IMR-90 (cell line): ENCODE results near the gene UBE2E2. TPM values are rescaled to one million over a fixed set of nuclear protein-coding genes. Genes with fewer than 3 reads are reported as not detected.

Experiments
- ATAC-seq: fragments of 200-7000 bp; cut with Tn5 transposase; 2 replicates; pipeline ENCODE4 v1.9.1; 2020; ENCODE audit warnings: low read depth, mild to moderate bottlenecking, moderate library complexity
- BruUV-seq: library from RNA; stranded (reverse); fragments of 400-500 nt; replicated peaks from 2 replicates; lab custom pipeline; 2021; lab: Mats Ljungman, UMichigan
- CTCF ChIA-PET: fragments of 300-600 bp; formaldehyde crosslinking; extraction: SDS; loops from one replicate; lab custom pipeline; 2021; ENCODE audit warnings: antibody characterized with exemption; lab: Yijun Ruan, JAX
- POLR2A ChIA-PET: fragments of 300-600 bp; sonication (Branson Sonifier 250); formaldehyde crosslinking; loops from one replicate; lab custom pipeline; 2022; ENCODE audit warnings: antibody characterized with exemption; ENCODE audit not compliant: unreplicated experiment; lab: Charles Lee
- DNase-seq: peaks from one replicate; pipeline ENCODE4 v3.0.0; 2013
- H2AFZ ChIP-seq: replicated peaks from 2 replicates; pipeline ENCODE3; 2013; ENCODE audit warnings: low read length, mild to moderate bottlenecking; ENCODE audit not compliant: poor library complexity
- H2AK5ac ChIP-seq: 2 replicates; pipeline ENCODE4 v1.6.1; 2013; ENCODE audit warnings: low read depth, low read length, inconsistent platforms
- H2AK9ac ChIP-seq: replicated peaks from 2 replicates; pipeline ENCODE3; 2013; ENCODE audit warnings: mild to moderate bottlenecking, low read depth, low read length, moderate library complexity; ENCODE audit not compliant: poor library complexity
- H2BK120ac ChIP-seq: 2 replicates; pipeline ENCODE4 v1.6.1; 2013; ENCODE audit warnings: low read depth, low read length, inconsistent platforms
- H2BK15ac ChIP-seq: 3 replicates; pipeline ENCODE4 v1.6.1; 2013; ENCODE audit warnings: low read depth, low read length, inconsistent platforms
- H2BK20ac ChIP-seq: 2 replicates; pipeline ENCODE4 v1.6.1; 2013; ENCODE audit warnings: low read depth, mild to moderate bottlenecking, inconsistent platforms, low read length, moderate library complexity
- H2BK5ac ChIP-seq: 2 replicates; pipeline ENCODE4 v1.6.1; 2013; ENCODE audit warnings: mild to moderate bottlenecking, low read depth, low read length, inconsistent platforms; ENCODE audit not compliant: poor library complexity, severe bottlenecking
- H3K14ac ChIP-seq: replicated peaks from 2 replicates; pipeline ENCODE4 v1.6.1; 2013; ENCODE audit warnings: low read depth, low read length, inconsistent platforms
- H3K18ac ChIP-seq: 2 replicates; pipeline ENCODE4 v1.6.1; 2013; ENCODE audit warnings: low read depth, low read length, control low read depth
- H3K23ac ChIP-seq: 2 replicates; pipeline ENCODE4 v1.6.1; 2013; ENCODE audit warnings: low read depth, low read length, inconsistent platforms
- H3K27ac ChIP-seq: 2 replicates; pipeline ENCODE4 v1.5.1; 2013; ENCODE audit warnings: mild to moderate bottlenecking, control low read depth, low read length; ENCODE audit not compliant: insufficient read depth
- H3K27me3 ChIP-seq: 2 replicates; pipeline ENCODE4 v1.6.1; 2013; ENCODE audit warnings: low read length; ENCODE audit not compliant: control insufficient read depth, insufficient read depth
- H3K36me3 ChIP-seq: 2 replicates; pipeline ENCODE4 v1.6.1; 2013; ENCODE audit warnings: low read length, mixed read lengths; ENCODE audit not compliant: control insufficient read depth, insufficient read depth
- H3K4ac ChIP-seq: 2 replicates; pipeline ENCODE4 v1.6.1; 2013; ENCODE audit warnings: low read depth, low read length, inconsistent platforms
- H3K4me1 ChIP-seq: 2 replicates; pipeline ENCODE4 v1.6.1; 2013; ENCODE audit warnings: low read length, mixed read lengths; ENCODE audit not compliant: control insufficient read depth, insufficient read depth
- H3K4me2 ChIP-seq: 2 replicates; pipeline ENCODE4 v1.6.1; 2013; ENCODE audit warnings: low read depth, mild to moderate bottlenecking, control low read depth, low read length, moderate library complexity
- H3K4me3 ChIP-seq: 2 replicates; pipeline ENCODE4 v1.5.1; 2013; ENCODE audit warnings: low read depth, mild to moderate bottlenecking, control low read depth, low read length, moderate library complexity; ENCODE audit not compliant: insufficient read depth
- H3K56ac ChIP-seq: 2 replicates; pipeline ENCODE4 v1.6.1; 2013; ENCODE audit warnings: low read length, inconsistent platforms; ENCODE audit not compliant: insufficient read depth; ENCODE audit errors: extremely low read depth
- H3K79me1 ChIP-seq, 2 experiments: 2 replicates each; pipeline ENCODE4 v1.6.1; 2013; ENCODE audit warnings: low read length in 2 of 2, inconsistent platforms in 1 of 2, low read depth in 1 of 2
- H3K9ac ChIP-seq: 2 replicates; pipeline ENCODE4 v1.6.1; 2013; ENCODE audit warnings: low read depth, low read length, control low read depth
- H3K9me1 ChIP-seq: 2 replicates; pipeline ENCODE4 v1.6.1; 2013; ENCODE audit warnings: low read length, inconsistent platforms; ENCODE audit not compliant: insufficient read depth
- H3K9me3 ChIP-seq: 2 replicates; pipeline ENCODE4 v1.6.1; 2013; ENCODE audit warnings: low read length; ENCODE audit not compliant: control insufficient read depth, insufficient read depth
- H4K20me1 ChIP-seq: 2 replicates; pipeline ENCODE4 v1.6.1; 2013; ENCODE audit warnings: low read length, inconsistent platforms; ENCODE audit not compliant: insufficient read depth
- H4K5ac ChIP-seq: 2 replicates; pipeline ENCODE4 v1.6.1; 2013; ENCODE audit warnings: mild to moderate bottlenecking, low read depth, low read length, control low read depth
- H4K8ac ChIP-seq, 2 experiments: 2 replicates each; pipeline ENCODE4 v1.6.1; 2013; ENCODE audit warnings: low read depth in 2 of 2, low read length in 2 of 2, control low read depth in 1 of 2, inconsistent platforms in 1 of 2
- H4K91ac ChIP-seq: 2 replicates; pipeline ENCODE4 v1.6.1; 2013; ENCODE audit warnings: low read depth, low read length, inconsistent platforms; ENCODE audit not compliant: insufficient read depth
- BHLHE40 ChIP-seq: fragments of 150-350 bp; IDR thresholded peaks from 2 replicates; pipeline ENCODE4 v1.6.1; 2016; ENCODE audit warnings: mild to moderate bottlenecking, low read depth, low read length
- CEBPB ChIP-seq: IDR thresholded peaks from 2 replicates; pipeline ENCODE4 v1.6.1; 2012; ENCODE audit warnings: low read depth, low read length, improper control_type of control experiment
- CHD1 ChIP-seq: IDR thresholded peaks from 2 replicates; pipeline ENCODE4 v1.6.1; 2012; ENCODE audit warnings: low read depth, low read length, improper control_type of control experiment
- CTCF ChIP-seq: conservative IDR thresholded peaks from 2 replicates; pipeline ENCODE4 v1.5.1; 2012; ENCODE audit warnings: mild to moderate bottlenecking, low read depth, low read length, improper control_type of control experiment
- ELK1 ChIP-seq: fragments of 150-350 bp; IDR thresholded peaks from 2 replicates; pipeline ENCODE4 v1.6.1; 2016; ENCODE audit warnings: low read depth, mild to moderate bottlenecking, low read length, moderate library complexity, borderline replicate concordance
- FOS ChIP-seq: fragments of 150-350 bp; IDR thresholded peaks from 2 replicates; pipeline ENCODE4 v1.6.1; 2016; ENCODE audit warnings: low read depth, low read length
- MAFK ChIP-seq: IDR thresholded peaks from 2 replicates; pipeline ENCODE4 v1.6.1; 2012; ENCODE audit warnings: low read depth, low read length, improper control_type of control experiment
- MAZ ChIP-seq: IDR thresholded peaks from 2 replicates; pipeline ENCODE4 v1.6.1; 2012; ENCODE audit warnings: low read depth, mild to moderate bottlenecking, low read length, improper control_type of control experiment, moderate library complexity, borderline replicate concordance
- MXI1 ChIP-seq: IDR thresholded peaks from 2 replicates; pipeline ENCODE4 v1.6.1; 2012; ENCODE audit warnings: low read depth, mild to moderate bottlenecking, low read length, moderate library complexity, borderline replicate concordance
- NFE2L2 ChIP-seq: fragments of 150-350 bp; IDR thresholded peaks from 2 replicates; pipeline ENCODE4 v1.6.1; 2016; ENCODE audit warnings: low read depth, mild to moderate bottlenecking, low read length
- POLR2A ChIP-seq: IDR thresholded peaks from 2 replicates; pipeline ENCODE4 v1.6.1; 2012; ENCODE audit warnings: mild to moderate bottlenecking, low read depth, low read length
- RAD21 ChIP-seq: IDR thresholded peaks from 2 replicates; pipeline ENCODE4 v1.6.1; 2012; ENCODE audit warnings: low read length, improper control_type of control experiment
- RCOR1 ChIP-seq: IDR thresholded peaks from 2 replicates; pipeline ENCODE4 v1.6.1; 2012; ENCODE audit warnings: mild to moderate bottlenecking, low read length, improper control_type of control experiment; ENCODE audit not compliant: insufficient replicate concordance
- RFX5 ChIP-seq: IDR thresholded peaks from 2 replicates; pipeline ENCODE4 v1.8.0; 2012; ENCODE audit warnings: low read depth, mild to moderate bottlenecking, low read length, moderate library complexity
- SMC3 ChIP-seq: fragments of 150-350 bp; IDR thresholded peaks from 2 replicates; pipeline ENCODE4 v1.6.1; 2016; ENCODE audit warnings: low read depth, mild to moderate bottlenecking, antibody characterized with exemption, low read length, moderate library complexity
- USF2 ChIP-seq: fragments of 150-350 bp; IDR thresholded peaks from 2 replicates; pipeline ENCODE4 v1.6.1; 2017; ENCODE audit warnings: mild to moderate bottlenecking, antibody characterized with exemption, low read length, low read depth
- WGBS, 2 experiments: methylation state at CpG; one replicate each; pipeline versions ENCODE4 v1.1.5 to v1.1.7; 2013; ENCODE audit warnings: missing lambda C conversion rate in 2 of 2; ENCODE audit not compliant: insufficient read length in 1 of 2; ENCODE audit errors: extremely low coverage in 2 of 2; 5-methylcytosine and 5-hydroxymethylcytosine counted together
- dilution Hi-C: fragments of 300-500 bp; cut with HindIII; formaldehyde crosslinking; loops from one replicate; pipeline ENCODE4 v1.14.3; 2018; ENCODE audit warnings: low sequenced_read_pairs; ENCODE audit not compliant: unreplicated experiment
- in situ Hi-C: fragments of 300-500 bp; cut with MboI; formaldehyde crosslinking; loops from 3 replicates; pipeline ENCODE4 v1.14.3; 2019; ENCODE audit warnings: low sequenced_read_pairs, inconsistent platforms, mixed read lengths
- intact Hi-C: fragments of 100-400 bp; cut with micrococcal nuclease; formaldehyde crosslinking; loops from 2 replicates; pipeline ENCODE4 v1.10.0; 2022
- polyA plus RNA-seq, 3 experiments: library from polyadenylated mRNA; depleted of rRNA; stranded (reverse); fragments of >200 nt; gene quantifications; 2 replicates each; pipeline ENCODE4 v1.2.3, GENCODE V29; 2012; ENCODE audit warnings: low replicate concordance in 1 of 3
- total RNA-seq: library from RNA; depleted of rRNA; stranded (reverse); fragments of >200 nt; gene quantifications from 2 replicates; pipeline ENCODE4 v1.2.3, GENCODE V29; 2012

Gene UBE2E2
- total and polyA plus RNA-seq, 2 of the 4 experiments (the other 2 are of a cell fraction): 18.6 to 32.7 TPM

GRCh38 chr3:23193831-23194230, 9.3 kb upstream of the UBE2E2 start:
- H2BK120ac ChIP-seq: no peak overlapping the region
- H2BK15ac ChIP-seq: no peak overlapping the region
- no peaks in the 10 kb centered on the region for H3K9me3 ChIP-seq
- H4K91ac ChIP-seq: no peak overlapping the region
- H2AK5ac ChIP-seq: no peak overlapping the region
- no peaks in the 10 kb centered on the region for H3K36me3 ChIP-seq
- no peak overlapping the region for H3K56ac ChIP-seq
- 100% methylated on average over 1 of the region's 3 CpGs; no CpG with 5 or more reads in 1 of the 2 experiments for whole genome bisulfite sequencing, 2 experiments
- no peak for ATAC-seq
- no peaks in the 10 kb centered on the region for H3K9me1 ChIP-seq
- BruUV-seq: no TSS peak
- no peak overlapping the region for H4K5ac ChIP-seq
- H2AK9ac ChIP-seq: no peak overlapping the region
- peaks cover 43% of the 10 kb centered on the region for H3K27me3 ChIP-seq
- intact Hi-C loops: no loop called here
- H3K14ac ChIP-seq: no peak overlapping the region
- no peak overlapping the region for H2BK5ac ChIP-seq
- H3K4ac ChIP-seq: no peak overlapping the region
- ChIA-PET CTCF (no interaction called here), POLR2A (no interaction called here)
- dilution Hi-C loops: no loop called here
- no peaks in the 10 kb centered on the region for H3K4me1 ChIP-seq
- H3K79me1 ChIP-seq: no peaks in the 10 kb centered on the region
- no peak for DNase-seq
- no peak overlapping the region for H3K18ac ChIP-seq
- H2AFZ ChIP-seq: no peak overlapping the region
- no peak for TF ChIP-seq CTCF
- no peak for TF ChIP-seq CHD1
- TF ChIP-seq MXI1: no peak
- TF ChIP-seq MAZ: no peak
- TF ChIP-seq RCOR1: no peak
- no peak for TF ChIP-seq CEBPB
- no peak for TF ChIP-seq USF2
- no peak for TF ChIP-seq RAD21
- TF ChIP-seq ELK1: no peak
- TF ChIP-seq BHLHE40: no peak
- no peak for TF ChIP-seq FOS
- no peak for TF ChIP-seq NFE2L2
- TF ChIP-seq MAFK: no peak
- no peak for TF ChIP-seq POLR2A
- TF ChIP-seq SMC3: no peak
- no peak for TF ChIP-seq RFX5
- no peak overlapping the region for H3K23ac ChIP-seq
- H4K20me1 ChIP-seq: no peaks in the 10 kb centered on the region
- H2BK20ac ChIP-seq: no peak overlapping the region
- no peak overlapping the region for H4K8ac ChIP-seq
- H3K4me3 ChIP-seq: no peak overlapping the region
- in situ Hi-C loops: no loop called here
- no peak overlapping the region for H3K9ac ChIP-seq
- H3K27ac ChIP-seq: no peak overlapping the region
- H3K4me2 ChIP-seq: no peak overlapping the region
